GM12892 (cell line): ENCODE results near the gene TTBK2.

Source experiments
- POLR2A ChIP-seq: IDR thresholded peaks from 2 replicates; pipeline ENCODE4 v1.6.1; 2011; ENCODE audit warnings: low read depth, low read length, control low read depth
- POLR2AphosphoS5 ChIP-seq: IDR thresholded peaks from 2 replicates; pipeline ENCODE4 v1.6.1; 2011; ENCODE audit warnings: low read depth, low read length, control low read depth
- TAF1 ChIP-seq: IDR thresholded peaks from 2 replicates; pipeline ENCODE4 v1.6.1; 2011; ENCODE audit warnings: low read depth, mild to moderate bottlenecking, control low read depth, low read length, borderline replicate concordance

DNA sequence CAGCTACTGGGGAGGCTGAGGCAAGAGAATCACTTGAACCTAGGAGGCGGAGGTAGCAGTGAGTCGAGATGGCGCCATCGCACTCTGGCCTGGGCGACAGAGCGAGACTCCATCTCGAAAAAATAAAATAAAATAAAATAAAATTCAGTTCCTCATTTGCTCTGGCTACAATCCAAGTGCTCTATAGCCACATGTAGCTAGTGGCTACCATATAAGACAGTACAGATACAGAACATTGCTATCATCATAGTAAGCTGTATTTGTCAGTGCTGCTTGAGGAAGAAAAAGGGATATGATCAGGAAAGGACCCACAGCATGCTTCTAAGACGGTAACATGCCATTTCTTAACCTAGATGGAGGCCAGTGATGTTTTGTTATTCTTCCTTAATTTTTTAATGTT lies 95.0 kb downstream of the TTBK2 start:
- TF ChIP-seq POLR2A (no peak), POLR2AphosphoS5 (no peak), TAF1 (no peak)
